ENCODE results near the gene RALGAPB. TPM values are rescaled to one million over a fixed set of nuclear protein-coding genes. Genes with fewer than 3 reads are reported as not detected.

RALGAPB gene
- polyA plus RNA-seq, 1 donor (not counting 4 experiments of a cell fraction or from before 2014, with no cell fraction given): 23.8 TPM

DNA sequence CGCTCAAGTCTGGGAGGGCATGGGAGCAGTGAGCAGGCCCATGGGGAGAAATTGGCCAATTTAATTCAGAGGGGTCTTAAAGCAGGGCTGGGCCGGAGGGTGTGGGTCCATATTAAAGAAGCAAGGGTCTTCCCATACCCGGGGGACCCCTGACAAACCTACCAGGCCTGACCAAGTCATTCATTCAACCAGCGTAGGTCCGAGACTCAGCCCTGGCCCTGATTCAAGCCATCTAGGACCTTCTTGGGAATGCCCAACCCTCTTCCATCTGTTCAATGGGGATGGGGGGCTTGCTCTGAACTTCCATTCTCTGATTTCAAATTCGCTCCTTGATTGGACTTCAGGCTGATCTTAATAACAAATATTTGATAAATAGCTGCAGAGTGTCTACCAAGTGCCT is 115.7 kb downstream of the RALGAPB start:
- no peak overlapping the region for H2AFZ ChIP-seq (ENCODE audit: control insufficient read depth, low read length)
- no peak overlapping the region for H3K27ac ChIP-seq (ENCODE audit: control insufficient read depth, insufficient read depth, low read length)
- H3K9me3 ChIP-seq (ENCODE audit: control insufficient read depth, low read depth, low read length): no peaks in the 10 kb centered on the region
- H3K4me2 ChIP-seq (ENCODE audit: control insufficient read depth, extremely low read depth, insufficient read depth, low read depth, low read length): no peak overlapping the region
- H3K4me3 ChIP-seq (ENCODE audit: control insufficient read depth in 2 of 3, extremely low read depth in 1 of 3, insufficient read depth in 2 of 3, low read depth in 1 of 3, low read length in 3 of 3): no peak overlapping the region
- TF ChIP-seq EZH2 (IDR thresholded peaks at IDR 0.05; ENCODE audit: low read length): no peak
- no peak for TF ChIP-seq CTCF (optimal IDR thresholded peaks at IDR 0.05 in 1 of 3, IDR thresholded peaks at IDR 0.05 in 1 of 3, conservative IDR thresholded peaks at IDR 0.05 in 1 of 3; ENCODE audit: extremely low read depth in 1 of 3, insufficient read depth in 2 of 3, low read length in 3 of 3)
- no peaks in the 10 kb centered on the region for H3K4me1 ChIP-seq (ENCODE audit: control insufficient read depth, extremely low read depth, insufficient read depth, low read length)
- H3K36me3 ChIP-seq (ENCODE audit: control insufficient read depth in 2 of 2, extremely low read depth in 1 of 2, insufficient read depth in 2 of 2, low read length in 2 of 2): no peaks in the 10 kb centered on the region
- FAIRE-seq (no peak), DNase-seq (ENCODE audit: low read depth, low spot score) (no peak)
- H3K9me1 ChIP-seq (ENCODE audit: control insufficient read depth, extremely low read depth, insufficient read depth, low read length): no peaks in the 10 kb centered on the region
- H3K27me3 ChIP-seq (ENCODE audit: control insufficient read depth, extremely low read depth, insufficient read depth, low read length): peaks cover 6% of the 10 kb centered on the region
- dilution Hi-C loops (cut with MboI; ENCODE audit: extremely low pct_ligation_motif_present, low sequenced_read_pairs): no loop called here
- H3K79me2 ChIP-seq (ENCODE audit: control insufficient read depth, insufficient read depth, low read length): no peaks in the 10 kb centered on the region
- no peak overlapping the region for H3K9ac ChIP-seq (ENCODE audit: control insufficient read depth, extremely low read depth, insufficient read depth, low read length)
- no peaks in the 10 kb centered on the region for H4K20me1 ChIP-seq (ENCODE audit: control insufficient read depth, extremely low read depth, insufficient read depth, low read length)

- dilution Hi-C loops (cut with MboI; ENCODE audit: extremely low pct_ligation_motif_present, low sequenced_read_pairs): no loop called here
- no peak overlapping the region for H3K4me2 ChIP-seq (ENCODE audit: control insufficient read depth, extremely low read depth, insufficient read depth, low read depth, low read length)
Observed at GRCh38 chr20:38589351-38589750, 116.7 kb downstream of the RALGAPB start.

More at GRCh38 chr20:38589351-38589750, 116.7 kb downstream of the RALGAPB start:
- FAIRE-seq (no peak), DNase-seq (ENCODE audit: low read depth, low spot score) (no peak)
- H3K9me1 ChIP-seq (ENCODE audit: control insufficient read depth, extremely low read depth, insufficient read depth, low read length): no peaks in the 10 kb centered on the region
- peaks cover 6% of the 10 kb centered on the region for H3K27me3 ChIP-seq (ENCODE audit: control insufficient read depth, extremely low read depth, insufficient read depth, low read length)
- no peaks in the 10 kb centered on the region for H3K36me3 ChIP-seq (ENCODE audit: control insufficient read depth in 2 of 2, extremely low read depth in 1 of 2, insufficient read depth in 2 of 2, low read length in 2 of 2)
- no peaks in the 10 kb centered on the region for H3K9me3 ChIP-seq (ENCODE audit: control insufficient read depth, low read depth, low read length)
- H4K20me1 ChIP-seq (ENCODE audit: control insufficient read depth, extremely low read depth, insufficient read depth, low read length): no peaks in the 10 kb centered on the region
- no peak overlapping the region for H2AFZ ChIP-seq (ENCODE audit: control insufficient read depth, low read length)
- H3K9ac ChIP-seq (ENCODE audit: control insufficient read depth, extremely low read depth, insufficient read depth, low read length): no peak overlapping the region
- TF ChIP-seq EZH2 (IDR thresholded peaks at IDR 0.05; ENCODE audit: low read length): no peak
- no peak for TF ChIP-seq CTCF (optimal IDR thresholded peaks at IDR 0.05 in 1 of 3, IDR thresholded peaks at IDR 0.05 in 1 of 3, conservative IDR thresholded peaks at IDR 0.05 in 1 of 3; ENCODE audit: extremely low read depth in 1 of 3, insufficient read depth in 2 of 3, low read length in 3 of 3)
- no peaks in the 10 kb centered on the region for H3K79me2 ChIP-seq (ENCODE audit: control insufficient read depth, insufficient read depth, low read length)
- no peak overlapping the region for H3K4me3 ChIP-seq (ENCODE audit: control insufficient read depth in 2 of 3, extremely low read depth in 1 of 3, insufficient read depth in 2 of 3, low read depth in 1 of 3, low read length in 3 of 3)
- no peaks in the 10 kb centered on the region for H3K4me1 ChIP-seq (ENCODE audit: control insufficient read depth, extremely low read depth, insufficient read depth, low read length)
- no peak overlapping the region for H3K27ac ChIP-seq (ENCODE audit: control insufficient read depth, insufficient read depth, low read length)

All from keratinocyte (primary cell).